ENCODE measurements around the gene SDCCAG8. TPM values are rescaled to one million over a fixed set of nuclear protein-coding genes. Genes with fewer than 3 reads are reported as not detected.

SDCCAG8 gene
- total and polyA plus RNA-seq, 8 donors, result 24.3 to 37.1 (median 30.0) TPM

DNA sequence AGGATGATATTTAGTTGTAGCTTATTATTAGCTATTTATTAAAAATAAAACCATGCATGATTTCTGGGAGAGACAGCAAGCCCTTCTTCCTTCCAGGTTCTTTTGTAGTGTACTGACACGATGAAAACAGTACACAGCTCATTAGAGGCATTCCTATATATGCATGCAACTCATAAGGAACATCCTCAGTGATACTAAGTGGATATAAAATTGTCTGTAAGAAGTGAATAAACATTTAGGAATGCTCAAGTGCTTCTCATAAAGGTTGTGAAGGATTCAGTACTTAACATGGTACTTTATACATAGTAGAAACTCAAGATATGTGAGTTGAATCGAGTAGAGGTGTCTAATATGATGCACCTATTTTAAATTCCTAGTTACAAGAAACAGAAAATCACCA, 287.7 kb downstream of the SDCCAG8 start:
- 77 to 85% methylated on average over 2 of the region's 2 CpGs for WGBS, 2 donors
- intact Hi-C loops (cut with DNase I), result no loop called here
- no peaks in the 10 kb centered on the region for H3K27me3 ChIP-seq

DNA sequence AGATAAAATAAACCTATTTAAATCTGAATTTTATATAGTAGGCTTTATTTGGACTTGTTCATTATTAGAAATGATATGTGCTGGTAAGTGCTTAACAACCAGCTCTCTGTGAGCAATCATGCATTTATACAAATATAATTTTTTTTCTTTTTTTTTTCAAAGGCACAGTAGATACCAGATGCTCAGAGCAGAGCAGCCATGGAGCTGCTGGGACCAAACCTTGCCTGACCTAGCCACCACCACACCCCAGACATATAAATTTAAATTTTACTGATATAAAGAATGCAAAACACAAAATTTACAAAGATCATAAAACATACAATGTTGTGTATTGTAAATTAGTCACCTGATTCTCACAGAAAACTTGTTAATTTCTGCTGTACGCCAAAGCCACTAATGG, 290.6 kb downstream of the SDCCAG8 start:
- FAIRE-seq (no peak), ATAC-seq (no peak), DNase-seq (no peak)
- no peak overlapping the region for H3K4me3 ChIP-seq
- 0% methylated on average over 1 of the region's 1 CpG for WGBS, 2 donors
- no peak overlapping the region for H3K27ac ChIP-seq
- no peaks in the 10 kb centered on the region for H3K9me3 ChIP-seq
- no peaks in the 10 kb centered on the region for H3K4me1 ChIP-seq
- no peaks in the 10 kb centered on the region for H3K36me3 ChIP-seq
- intact Hi-C loops (cut with DNase I), result no loop called here
- H3K27me3 ChIP-seq, result no peaks in the 10 kb centered on the region
- TF ChIP-seq, protein P1, sequence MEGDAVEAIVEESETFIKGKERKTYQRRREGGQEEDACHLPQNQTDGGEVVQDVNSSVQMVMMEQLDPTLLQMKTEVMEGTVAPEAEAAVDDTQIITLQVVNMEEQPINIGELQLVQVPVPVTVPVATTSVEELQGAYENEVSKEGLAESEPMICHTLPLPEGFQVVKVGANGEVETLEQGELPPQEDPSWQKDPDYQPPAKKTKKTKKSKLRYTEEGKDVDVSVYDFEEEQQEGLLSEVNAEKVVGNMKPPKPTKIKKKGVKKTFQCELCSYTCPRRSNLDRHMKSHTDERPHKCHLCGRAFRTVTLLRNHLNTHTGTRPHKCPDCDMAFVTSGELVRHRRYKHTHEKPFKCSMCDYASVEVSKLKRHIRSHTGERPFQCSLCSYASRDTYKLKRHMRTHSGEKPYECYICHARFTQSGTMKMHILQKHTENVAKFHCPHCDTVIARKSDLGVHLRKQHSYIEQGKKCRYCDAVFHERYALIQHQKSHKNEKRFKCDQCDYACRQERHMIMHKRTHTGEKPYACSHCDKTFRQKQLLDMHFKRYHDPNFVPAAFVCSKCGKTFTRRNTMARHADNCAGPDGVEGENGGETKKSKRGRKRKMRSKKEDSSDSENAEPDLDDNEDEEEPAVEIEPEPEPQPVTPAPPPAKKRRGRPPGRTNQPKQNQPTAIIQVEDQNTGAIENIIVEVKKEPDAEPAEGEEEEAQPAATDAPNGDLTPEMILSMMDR (IDR thresholded peaks at IDR 0.05), result no peak

More for the DNA sequence above, 287.7 kb downstream of the SDCCAG8 start:
- no peak for FAIRE-seq
- no peak for DNase-seq
- Histone ChIP-seq H3K36me3 (no peaks in the 10 kb centered on the region), H3K4me3 (no peak overlapping the region), H3K4me1 (no peaks in the 10 kb centered on the region), H3K9me3 (no peaks in the 10 kb centered on the region), H3K27ac (no peak overlapping the region)
- ATAC-seq, result no peak
- TF ChIP-seq, protein P1 (IDR thresholded peaks at IDR 0.05), result no peak

DNA sequence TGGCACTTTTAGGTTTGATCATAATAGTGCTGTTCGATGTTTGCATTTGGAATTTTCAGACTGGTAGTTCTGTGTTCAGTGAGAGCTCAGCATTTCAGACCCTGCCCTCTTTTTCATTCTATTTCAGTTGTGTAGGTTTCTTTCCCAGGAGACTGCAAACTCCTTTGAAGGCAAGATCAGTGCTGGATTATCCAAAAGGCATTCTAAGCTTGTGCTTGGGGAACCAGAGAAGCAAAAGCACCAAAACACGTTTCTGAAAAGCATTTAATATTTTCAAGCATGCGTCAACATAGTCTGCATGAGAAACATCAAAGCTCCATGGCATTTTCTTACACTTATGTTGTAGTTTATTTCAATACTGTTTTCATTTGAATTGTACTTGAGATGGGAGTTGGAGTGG, 292.1 kb downstream of the SDCCAG8 start:
- Histone ChIP-seq H3K4me3 (no peak overlapping the region), H3K27me3 (no peaks in the 10 kb centered on the region), H3K9me3 (no peaks in the 10 kb centered on the region), H3K36me3 (no peaks in the 10 kb centered on the region), H3K4me1 (no peaks in the 10 kb centered on the region), H3K27ac (no peak overlapping the region)
- FAIRE-seq, result no peak
- no peak for DNase-seq
- WGBS, 2 donors, result 70 to 85% methylated on average over 3 of the region's 3 CpGs
- intact Hi-C loops (cut with DNase I), result no loop called here
- TF ChIP-seq, protein P1 (IDR thresholded peaks at IDR 0.05), result no peak
- ATAC-seq, result no peak

- Histone ChIP-seq H3K4me3 (no peak overlapping the region), H3K27ac (no peak overlapping the region), H3K9me3 (no peaks in the 10 kb centered on the region), H3K27me3 (no peaks in the 10 kb centered on the region), H3K4me1 (no peaks in the 10 kb centered on the region), H3K36me3 (no peaks in the 10 kb centered on the region)
- TF ChIP-seq, protein P1 (IDR thresholded peaks at IDR 0.05), result no peak
- FAIRE-seq, result no peak
- WGBS, 2 donors, result 94 to 98% methylated on average over 1 of the region's 1 CpG
- DNase-seq, result no peak
- intact Hi-C loops (cut with DNase I), result no loop called here
- ATAC-seq, result no peak
These were observed 292.7 kb downstream of the SDCCAG8 start for GRCh38 chr1:243548516-243548915.

GRCh38 chr1:243549108-243549507, 293.3 kb downstream of the SDCCAG8 start:
- no peak for FAIRE-seq
- intact Hi-C loops (cut with DNase I), result no loop called here
- H3K9me3 ChIP-seq, result no peaks in the 10 kb centered on the region
- no peaks in the 10 kb centered on the region for H3K36me3 ChIP-seq
- H3K4me1 ChIP-seq, result no peaks in the 10 kb centered on the region
- no peak for ATAC-seq
- no peak overlapping the region for H3K4me3 ChIP-seq
- H3K27me3 ChIP-seq, result no peaks in the 10 kb centered on the region
- TF ChIP-seq, protein P1 (IDR thresholded peaks at IDR 0.05), result no peak
- DNase-seq, result no peak
- H3K27ac ChIP-seq, result no peak overlapping the region

Small RNA genes within 50 kb of the gene (microRNA-seq; reads per million reads assigned to microRNA genes)
- gene MIR4677, result 0.59 to 2.3 reads per million in 2 donors

Other genes with a start within 250 kb of the SDCCAG8 start
- gene CEP170, start 760 bp upstream of the SDCCAG8 start, total RNA-seq, result 10 to 100 TPM in 2 of 6 donors, 1 to 10 TPM in 4; 5.0 to 27.4 (median 7.7) TPM
- 1 to 10 TPM; 5.0 to 5.8 TPM for gene CEP170, start 760 bp upstream of the SDCCAG8 start, polyA plus RNA-seq